ENCODE data around the gene MRTFA.

GRCh38 chr22:40477683-40478337 is 158.7 kb downstream of the MRTFA start:
- TF ChIP-seq CTCF (IDR thresholded peaks at IDR 0.05): no peak
- TF ChIP-seq POLR2A (IDR thresholded peaks at IDR 0.05): no peak
